KG1 (cell line): ENCODE measurements around the gene SLC2A4RG.

Experiments
- DNase-seq: peaks from one replicate; lab custom pipeline; 2025; lab: John Stamatoyannopoulos, UW

Gene SLC2A4RG

DNA sequence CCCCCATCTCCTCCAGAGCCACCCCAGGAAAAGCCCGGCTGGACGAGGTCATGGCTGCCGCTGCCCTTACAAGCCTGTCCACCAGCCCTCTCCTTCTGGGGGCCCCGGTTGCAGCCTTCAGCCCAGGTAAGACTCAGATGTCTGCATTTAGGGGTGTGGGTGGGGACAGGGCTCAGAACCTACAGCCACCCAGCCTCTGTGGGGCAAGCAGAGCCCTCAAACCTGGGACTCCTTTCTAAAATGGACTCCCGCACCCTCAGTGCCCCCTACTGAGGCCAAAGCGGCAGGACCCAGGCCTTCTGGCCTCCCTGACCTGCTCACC, 1.7 kb downstream of the SLC2A4RG start:
- DNase-seq = no peak

GRCh38 chr20:63741676-63742380, 2.3 kb downstream of the SLC2A4RG start:
- no peak for DNase-seq

DNA sequence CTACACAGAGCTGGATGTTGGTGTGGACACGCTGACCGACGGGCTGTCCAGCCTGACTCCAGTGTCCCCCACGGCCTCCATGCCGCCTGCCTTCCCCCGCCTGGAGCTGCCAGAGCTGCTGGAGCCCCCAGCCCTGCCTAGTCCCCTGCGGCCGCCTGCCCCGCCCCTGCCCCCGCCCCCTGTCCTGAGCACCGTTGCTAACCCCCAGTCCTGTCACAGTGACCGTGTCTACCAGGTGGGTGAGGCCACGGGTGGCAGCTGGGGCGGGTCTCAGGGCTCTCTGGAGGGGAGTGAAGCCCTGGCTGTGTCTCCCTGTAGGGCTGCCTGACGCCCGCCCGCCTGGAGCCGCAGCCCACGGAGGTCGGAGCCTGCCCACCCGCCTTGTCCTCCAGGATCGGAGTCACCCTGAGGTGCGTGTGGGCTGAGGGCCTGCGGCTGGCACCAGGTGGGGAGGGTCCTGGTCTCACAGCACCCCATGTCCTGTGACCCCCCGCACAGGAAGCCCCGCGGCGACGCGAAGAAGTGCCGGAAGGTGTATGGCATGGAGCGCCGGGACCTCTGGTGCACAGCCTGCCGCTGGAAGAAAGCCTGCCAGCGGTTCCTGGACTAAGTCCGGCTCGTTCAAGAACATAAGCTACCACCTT, 2.9 kb downstream of the SLC2A4RG start:
- no peak for DNase-seq

DNA sequence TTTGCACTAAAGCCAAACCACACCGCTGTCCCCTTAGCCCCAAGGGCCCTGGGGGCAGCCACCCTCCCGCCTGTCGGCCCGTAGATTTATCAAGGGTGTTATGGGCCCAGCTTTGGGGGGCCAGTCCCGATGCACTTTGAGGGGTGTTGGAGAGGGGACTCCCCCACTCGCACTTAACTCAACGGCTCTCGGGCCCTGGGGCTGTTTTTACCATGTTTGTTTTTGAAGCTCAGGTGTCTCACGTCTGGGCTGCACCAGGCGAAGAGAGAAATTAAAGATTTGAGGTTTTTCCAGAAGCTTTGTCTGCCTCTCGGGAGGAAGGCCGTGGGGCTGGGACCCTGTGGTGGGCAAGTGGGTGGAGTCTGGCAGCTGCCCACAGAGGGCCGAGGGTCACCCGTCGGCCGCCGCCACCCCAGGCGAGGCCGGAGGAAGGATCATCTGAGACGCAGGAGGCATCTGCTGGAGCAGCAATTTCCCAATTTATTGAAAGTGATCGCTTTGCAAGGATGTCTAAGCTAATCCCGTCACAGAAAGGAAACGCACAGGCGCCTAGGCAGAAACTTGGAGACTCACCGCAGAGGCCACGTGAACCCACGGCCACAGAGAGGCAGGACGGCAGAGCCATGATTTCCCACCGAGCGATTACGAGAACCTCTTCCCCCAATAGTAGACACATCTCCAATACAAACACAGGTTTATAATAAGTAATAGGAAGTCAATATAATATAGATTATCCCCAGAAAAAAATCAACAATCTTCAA, 3.8 kb downstream of the SLC2A4RG start:
- DNase-seq = no peak

- DNase-seq = no peak
Observed at GRCh38 chr20:63744158-63744557, 4.6 kb downstream of the SLC2A4RG start.

DNA sequence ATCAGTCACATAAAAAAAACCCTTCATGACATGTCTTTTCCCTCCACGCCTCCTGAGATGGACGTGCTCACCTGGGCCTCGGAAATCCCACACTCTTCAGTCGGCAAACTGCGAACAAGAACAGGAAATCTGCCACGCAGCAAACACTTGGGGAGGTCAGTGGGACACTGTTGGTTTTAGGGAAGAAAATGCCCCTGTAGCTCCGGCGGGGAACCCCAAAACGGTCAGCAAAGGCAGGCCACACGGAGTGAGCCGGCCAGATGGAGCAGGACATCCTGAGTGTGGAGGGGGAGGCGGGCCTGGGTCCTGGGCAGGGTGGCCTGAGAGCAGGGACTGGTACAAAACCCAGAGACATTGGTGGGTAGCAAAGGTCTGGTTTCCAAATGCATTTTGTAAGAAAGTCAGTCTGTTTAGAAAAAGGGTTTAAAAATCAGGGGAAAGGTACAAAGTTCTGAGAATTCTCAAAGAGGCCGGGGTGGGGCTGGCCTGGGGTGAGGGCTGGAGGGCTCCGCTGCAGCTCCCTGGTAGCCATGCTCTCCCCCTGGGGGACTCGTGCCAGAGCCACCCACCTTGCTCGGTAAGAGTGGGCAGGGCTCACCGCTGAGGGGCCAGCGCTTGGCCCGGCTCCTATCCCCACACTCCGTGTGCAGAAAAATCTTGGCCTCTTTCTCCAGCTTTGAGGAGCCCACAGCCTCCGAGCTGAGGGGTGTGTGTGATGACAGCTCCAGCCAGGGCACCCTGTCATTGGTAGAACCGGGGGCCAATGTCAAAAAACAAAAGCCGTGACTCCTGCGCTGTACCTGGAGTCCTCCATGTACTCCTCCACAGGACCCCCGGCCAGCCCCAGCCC, 5.2 kb downstream of the SLC2A4RG start:
- DNase-seq = no peak

DNA sequence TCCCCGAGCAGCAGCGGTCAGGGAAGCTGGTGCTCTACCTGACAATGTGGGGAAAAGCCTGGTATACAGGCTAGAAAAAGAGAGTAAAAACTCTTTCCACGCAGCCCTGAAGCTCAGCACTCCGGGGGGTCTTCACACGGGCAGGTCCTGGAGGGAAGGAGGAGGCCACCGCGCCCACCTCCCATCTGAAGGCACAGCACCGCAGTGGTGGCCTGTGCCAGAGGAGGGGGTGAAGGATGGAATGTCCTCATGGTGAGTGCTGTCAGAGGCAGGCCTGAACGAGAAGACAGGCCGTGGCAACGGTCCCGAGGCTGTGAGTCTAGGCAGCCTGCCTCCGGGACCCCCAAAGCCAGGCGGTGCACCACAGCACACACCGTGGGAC, 5.8 kb downstream of the SLC2A4RG start:
- no peak for DNase-seq

- no peak for DNase-seq
Observed at GRCh38 chr20:63745961-63746731, 6.6 kb downstream of the SLC2A4RG start.

GRCh38 chr20:63746751-63747315, 7.3 kb downstream of the SLC2A4RG start:
- no peak for DNase-seq

- no peak for DNase-seq
Observed at GRCh38 chr20:63747622-63748069, 8.1 kb downstream of the SLC2A4RG start.

- no peak for DNase-seq
Observed at GRCh38 chr20:63748070-63748933, 8.7 kb downstream of the SLC2A4RG start.

DNA sequence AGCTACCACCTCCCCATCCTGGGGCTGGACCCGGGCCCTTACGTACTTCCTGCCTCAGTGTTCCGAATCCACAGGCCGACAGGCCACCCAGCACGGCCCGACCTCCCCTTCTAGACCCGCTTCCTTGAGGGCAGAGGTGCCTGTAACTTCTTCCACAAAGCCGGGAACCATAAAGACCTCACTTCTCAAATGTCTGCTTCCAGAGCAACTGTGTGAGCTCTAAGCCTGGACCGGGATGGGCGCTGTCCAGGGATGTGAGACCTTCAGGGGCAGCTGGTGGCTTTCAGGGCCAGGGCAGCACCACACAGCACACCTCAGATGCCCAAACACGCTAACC, 9.3 kb downstream of the SLC2A4RG start:
- no peak for DNase-seq

- no peak for DNase-seq
Observed at GRCh38 chr20:63749597-63750508, 10.3 kb downstream of the SLC2A4RG start.

DNA sequence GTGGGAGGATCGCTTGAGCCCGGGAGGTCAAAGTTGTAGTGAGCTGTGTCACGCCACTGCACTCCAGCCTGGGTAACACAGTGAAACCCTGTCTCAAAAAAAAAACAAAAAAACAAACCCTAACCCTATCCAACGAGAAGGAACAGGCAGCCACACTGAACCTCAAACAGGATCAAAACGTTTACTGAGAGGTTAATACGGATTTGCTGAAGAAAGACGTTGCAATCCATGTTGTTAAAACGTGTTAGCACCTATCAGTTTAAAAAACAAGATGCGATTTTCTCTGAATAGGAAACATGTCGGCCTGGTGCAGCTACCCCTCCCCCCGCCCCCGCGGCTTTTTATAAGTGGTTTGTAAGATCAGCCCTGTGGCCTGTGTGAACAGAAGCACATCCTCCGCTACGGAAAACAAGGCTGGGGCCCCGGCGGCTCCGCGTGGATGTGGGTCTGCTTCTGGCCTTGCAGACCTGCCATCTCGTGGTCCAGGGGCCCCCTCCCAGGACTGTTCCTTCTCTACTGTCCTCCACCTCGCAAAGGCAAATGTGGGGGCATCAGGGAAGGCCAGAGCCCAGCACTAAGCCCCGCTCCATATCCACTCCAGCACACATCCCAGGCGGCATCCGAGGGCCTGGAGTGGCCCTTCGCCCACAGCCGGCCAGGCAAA, 11.4 kb downstream of the SLC2A4RG start:
- DNase-seq = no peak

DNA sequence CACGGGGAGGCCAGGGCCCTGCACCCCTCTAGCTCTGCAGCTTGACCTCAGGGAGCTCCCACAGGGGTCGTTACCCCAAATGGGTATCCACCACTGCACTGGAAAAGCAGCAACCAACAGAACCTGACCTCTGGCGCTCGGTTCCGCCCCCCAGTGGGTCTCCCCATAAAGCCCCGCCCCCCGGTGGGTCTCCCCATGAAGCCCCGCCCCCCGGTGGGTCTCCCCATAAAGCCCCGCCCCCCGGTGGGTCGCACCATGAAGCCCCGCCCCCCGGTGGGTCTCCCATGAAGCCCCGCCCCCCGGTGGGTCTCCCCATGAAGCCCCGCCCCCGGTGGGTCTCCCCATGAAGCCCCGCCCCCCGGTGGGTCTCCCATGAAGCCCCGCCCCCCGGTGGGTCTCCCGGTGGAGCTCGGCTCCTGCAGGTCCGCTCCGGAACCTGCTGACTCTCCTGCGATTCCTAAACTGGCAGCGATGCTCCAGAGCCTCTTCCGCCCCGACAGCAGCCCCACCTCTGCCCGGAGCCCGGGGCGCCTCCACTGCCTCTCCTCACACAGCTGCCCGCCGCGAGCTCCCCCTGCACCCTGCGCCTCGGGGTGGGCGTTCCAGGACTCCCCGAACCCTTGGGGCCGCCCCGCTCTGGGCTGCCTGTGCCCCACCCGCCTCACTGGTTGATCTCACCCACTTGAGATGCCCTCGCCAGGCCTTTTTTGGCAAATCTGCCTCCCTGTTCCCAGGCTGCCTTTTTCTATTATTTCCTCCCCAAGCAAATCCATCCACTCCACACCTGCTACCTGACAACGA, 12.1 kb downstream of the SLC2A4RG start:
- no peak for DNase-seq

GRCh38 chr20:63752411-63753101, 13.0 kb downstream of the SLC2A4RG start:
- DNase-seq = no peak

DNA sequence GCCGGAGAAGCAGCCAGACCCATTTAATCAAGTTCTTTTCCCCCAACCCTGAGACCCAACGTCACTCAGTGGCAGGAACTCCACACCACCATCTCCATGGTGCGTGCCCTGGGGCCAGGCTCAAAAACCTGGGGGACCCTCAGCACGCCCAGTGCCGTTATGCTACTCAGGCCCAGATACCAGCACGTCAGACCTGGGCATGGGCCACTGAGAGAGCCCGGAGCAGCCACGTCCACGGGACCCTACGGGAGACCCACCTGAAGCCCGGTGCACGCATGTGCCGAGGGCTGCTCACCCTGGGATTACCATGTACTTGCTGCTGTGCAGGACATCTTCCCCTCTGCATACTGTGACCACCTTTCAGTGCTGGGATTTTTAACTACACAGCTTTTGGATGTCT, 13.8 kb downstream of the SLC2A4RG start:
- DNase-seq = no peak
